CD14-positive monocyte (primary cell): ENCODE measurements around the gene PIGC. TPM values are rescaled to one million over a fixed set of nuclear protein-coding genes. Genes with fewer than 3 reads are reported as not detected.

Experiments
- DNase-seq, 3 donors: peaks; one replicate each; pipeline ENCODE4 v3.0.0-alpha.2; 2011 to 2022
- H2AFZ ChIP-seq: 2 replicates; pipeline ENCODE4 v1.6.0; 2012; ENCODE audit warnings: mild to moderate bottlenecking, low read depth, low read length, inconsistent platforms; ENCODE audit not compliant: insufficient read depth, poor library complexity, severe bottlenecking
- H3K27ac ChIP-seq, 2 donors: 1 replicate in 1 of 2; 2 replicates in 1 of 2; pipeline ENCODE4 v1.5.1; 2012 to 2013; ENCODE audit warnings: low read length in 2 of 2, control low read depth in 1 of 2, inconsistent platforms in 1 of 2, low read depth in 1 of 2, mild to moderate bottlenecking in 1 of 2
- H3K27me3 ChIP-seq, 2 donors: one replicate each; pipeline versions ENCODE4 v1.6.0 to v1.6.1; 2011 to 2013; ENCODE audit warnings: low read length in 2 of 2; ENCODE audit not compliant: control insufficient read depth in 2 of 2, insufficient read depth in 2 of 2
- H3K36me3 ChIP-seq, 2 donors: replicated peaks in 1 of 2; 1 replicate in 1 of 2; 2 replicates in 1 of 2; pipeline versions ENCODE4 v1.5.1 to v1.6.1; 2012 to 2013; ENCODE audit warnings: low read length in 2 of 2, control low read depth in 1 of 2, inconsistent platforms in 1 of 2, mild to moderate bottlenecking in 1 of 2; ENCODE audit not compliant: insufficient read depth in 2 of 2, control insufficient read depth in 1 of 2
- H3K4me1 ChIP-seq, 2 donors: 1 replicate in 1 of 2; 2 replicates in 1 of 2; pipeline versions ENCODE4 v1.5.1 to v1.6.1; 2012 to 2013; ENCODE audit warnings: low read length in 2 of 2, control low read depth in 1 of 2, inconsistent platforms in 1 of 2, mild to moderate bottlenecking in 1 of 2, moderate library complexity in 1 of 2; ENCODE audit not compliant: insufficient read depth in 2 of 2, control insufficient read depth in 1 of 2
- H3K4me2 ChIP-seq: replicated peaks from 2 replicates; pipeline ENCODE3; 2012; ENCODE audit warnings: low read length, moderate library complexity, mild to moderate bottlenecking; ENCODE audit not compliant: poor library complexity, severe bottlenecking; ENCODE audit errors: extremely low read depth
- H3K4me3 ChIP-seq, 3 experiments: fragments of 200-600 bp in 1 of 3; sonication (generic) in 1 of 3; replicated peaks in 1 of 3; 1 replicate in 2 of 3; 2 replicates in 1 of 3; pipeline ENCODE4 v1.5.1; 2011 to 2013; ENCODE audit warnings: low read length in 3 of 3, mild to moderate bottlenecking in 3 of 3, control low read depth in 2 of 3, low read depth in 2 of 3, inconsistent platforms in 1 of 3, moderate library complexity in 1 of 3
- H3K79me2 ChIP-seq: 2 replicates; pipeline ENCODE4 v1.6.0; 2012; ENCODE audit warnings: mild to moderate bottlenecking, control low read depth, inconsistent platforms, low read length, moderate library complexity; ENCODE audit not compliant: insufficient read depth
- H3K9ac ChIP-seq: 2 replicates; pipeline ENCODE4 v1.6.0; 2017; ENCODE audit warnings: low read length, mild to moderate bottlenecking; ENCODE audit not compliant: insufficient read depth, poor library complexity, severe bottlenecking
- H3K9me3 ChIP-seq, 2 donors: replicated peaks in 1 of 2; 1 replicate in 1 of 2; 2 replicates in 1 of 2; pipeline versions ENCODE4 v1.5.1 to v1.6.1; 2012 to 2013; ENCODE audit warnings: low read length in 2 of 2, control low read depth in 1 of 2; ENCODE audit not compliant: control insufficient read depth in 1 of 2, insufficient read depth in 1 of 2
- H4K20me1 ChIP-seq: 2 replicates; pipeline ENCODE4 v1.6.0; 2012; ENCODE audit warnings: mild to moderate bottlenecking, low read length, control low read depth, moderate library complexity; ENCODE audit not compliant: insufficient read depth
- H3K27ac Mint-ChIP-seq, 7 donors: one replicate each; pipeline ENCODE4 v1.8.0; 2020; ENCODE audit warnings: mild to moderate bottlenecking in 7 of 7, mixed read lengths in 7 of 7, moderate library complexity in 6 of 7, inconsistent platforms in 2 of 7
- H3K27me3 Mint-ChIP-seq, 3 donors: one replicate each; pipeline ENCODE4 v1.8.0; 2021 to 2022; ENCODE audit warnings: low read depth in 3 of 3, mild to moderate bottlenecking in 3 of 3, mixed read lengths in 3 of 3, moderate library complexity in 3 of 3, inconsistent platforms in 1 of 3
- H3K36me3 Mint-ChIP-seq, 2 donors: one replicate each; pipeline ENCODE4 v1.8.0; 2020; ENCODE audit warnings: mixed read lengths in 2 of 2, inconsistent platforms in 1 of 2, mild to moderate bottlenecking in 1 of 2
- H3K4me1 Mint-ChIP-seq: one replicate; pipeline ENCODE4 v1.8.0; 2020; ENCODE audit warnings: mild to moderate bottlenecking, mixed read lengths
- H3K4me3 Mint-ChIP-seq, 2 donors: one replicate each; pipeline ENCODE4 v1.8.0; 2020; ENCODE audit warnings: mild to moderate bottlenecking in 2 of 2, mixed read lengths in 2 of 2, moderate library complexity in 1 of 2
- H3K9me3 Mint-ChIP-seq, 7 donors: one replicate each; pipeline ENCODE4 v1.8.0; 2020 to 2022; ENCODE audit warnings: mixed read lengths in 7 of 7, mild to moderate bottlenecking in 6 of 7, moderate library complexity in 6 of 7, inconsistent platforms in 2 of 7
- WGBS: methylation state at CpG from one replicate; pipeline ENCODE4 v1.1.5; 2013; ENCODE audit warnings: missing lambda C conversion rate; ENCODE audit not compliant: insufficient coverage; 5-methylcytosine and 5-hydroxymethylcytosine counted together
- intact Hi-C, 2 donors: fragments of 100-400 bp; cut with micrococcal nuclease; formaldehyde crosslinking; loops; one replicate each; pipeline versions ENCODE4 v1.15.0 to v1.15.1; 2023
- polyA plus RNA-seq, 3 donors: library from polyadenylated mRNA; depleted of rRNA in 1 of 3; unstranded in 2 of 3; stranded (reverse) in 1 of 3; fragments of 300-500 nt in 2 of 3; fragments of >200 nt in 1 of 3; fragmentation: Illumina TruSeq in 2 of 3; gene quantifications; 1 replicate in 2 of 3; 2 replicates in 1 of 3; pipeline ENCODE4 v1.2.3, GENCODE V29; 2012 to 2021
- TF ChIP-seq, protein P1 (sequence below): fragments of 200-600 bp; IDR thresholded peaks from one replicate; pipeline ENCODE4 v1.8.0; 2022; ENCODE audit warnings: antibody characterized with exemption, mild to moderate bottlenecking

PIGC gene
- polyA plus RNA-seq, 3 donors = 11.5 to 61.5 (median 51.1) TPM

GRCh38 chr1:172408958-172409357 lies 34.9 kb downstream of the PIGC start:
- H3K4me1 ChIP-seq = no peaks in the 10 kb centered on the region
- H4K20me1 ChIP-seq = no peaks in the 10 kb centered on the region
- no peak overlapping the region for H3K4me3 ChIP-seq
- H3K36me3 Mint-ChIP-seq = no peaks in the 10 kb centered on the region
- no peak overlapping the region for H3K27ac Mint-ChIP-seq
- no peak for DNase-seq
- no CpG with 5 or more reads among the region's 1 CpG for WGBS
- no peaks in the 10 kb centered on the region for H3K36me3 ChIP-seq
- peaks cover 0 to 1% (median 0%) of the 10 kb centered on the region in 3 donors for H3K27me3 Mint-ChIP-seq
- H3K27me3 ChIP-seq = no peaks in the 10 kb centered on the region
- H3K4me3 Mint-ChIP-seq = no peak overlapping the region
- H3K4me1 Mint-ChIP-seq = no peaks in the 10 kb centered on the region
- H3K9me3 ChIP-seq = no peaks in the 10 kb centered on the region
- no peaks in the 10 kb centered on the region for H3K9me3 Mint-ChIP-seq
- no peak overlapping the region for H3K4me2 ChIP-seq
- TF ChIP-seq, protein P1, sequence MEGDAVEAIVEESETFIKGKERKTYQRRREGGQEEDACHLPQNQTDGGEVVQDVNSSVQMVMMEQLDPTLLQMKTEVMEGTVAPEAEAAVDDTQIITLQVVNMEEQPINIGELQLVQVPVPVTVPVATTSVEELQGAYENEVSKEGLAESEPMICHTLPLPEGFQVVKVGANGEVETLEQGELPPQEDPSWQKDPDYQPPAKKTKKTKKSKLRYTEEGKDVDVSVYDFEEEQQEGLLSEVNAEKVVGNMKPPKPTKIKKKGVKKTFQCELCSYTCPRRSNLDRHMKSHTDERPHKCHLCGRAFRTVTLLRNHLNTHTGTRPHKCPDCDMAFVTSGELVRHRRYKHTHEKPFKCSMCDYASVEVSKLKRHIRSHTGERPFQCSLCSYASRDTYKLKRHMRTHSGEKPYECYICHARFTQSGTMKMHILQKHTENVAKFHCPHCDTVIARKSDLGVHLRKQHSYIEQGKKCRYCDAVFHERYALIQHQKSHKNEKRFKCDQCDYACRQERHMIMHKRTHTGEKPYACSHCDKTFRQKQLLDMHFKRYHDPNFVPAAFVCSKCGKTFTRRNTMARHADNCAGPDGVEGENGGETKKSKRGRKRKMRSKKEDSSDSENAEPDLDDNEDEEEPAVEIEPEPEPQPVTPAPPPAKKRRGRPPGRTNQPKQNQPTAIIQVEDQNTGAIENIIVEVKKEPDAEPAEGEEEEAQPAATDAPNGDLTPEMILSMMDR = no peak
- H3K27ac ChIP-seq = no peak overlapping the region
- H3K79me2 ChIP-seq = no peaks in the 10 kb centered on the region
- intact Hi-C loops = no loop called here
- no peak overlapping the region for H2AFZ ChIP-seq
- H3K9ac ChIP-seq = no peak overlapping the region

- intact Hi-C loops = no loop called here
- Mint-ChIP-seq H3K4me3 (no peak overlapping the region), H3K4me1 (no peaks in the 10 kb centered on the region), H3K36me3 (no peaks in the 10 kb centered on the region), H3K9me3 (no peaks in the 10 kb centered on the region), H3K27me3 (no peaks in the 10 kb centered on the region), H3K27ac (no peak overlapping the region)
- H3K4me3 ChIP-seq = no peak overlapping the region
- DNase-seq = no peak
- H4K20me1 ChIP-seq = no peaks in the 10 kb centered on the region
- H3K27me3 ChIP-seq = no peaks in the 10 kb centered on the region
- H3K4me1 ChIP-seq = no peaks in the 10 kb centered on the region
- no peak overlapping the region for H3K4me2 ChIP-seq
- no peaks in the 10 kb centered on the region for H3K79me2 ChIP-seq
- no peak overlapping the region for H3K27ac ChIP-seq
- no peak overlapping the region for H3K9ac ChIP-seq
- no CpG with 5 or more reads among the region's 1 CpG for WGBS
- no peak overlapping the region for H2AFZ ChIP-seq
- no peaks in the 10 kb centered on the region for H3K36me3 ChIP-seq
- no peaks in the 10 kb centered on the region for H3K9me3 ChIP-seq
- TF ChIP-seq, protein P1 = no peak
These were observed 36.9 kb downstream of the PIGC start for GRCh38 chr1:172406968-172407367.
